ENCODE data around the gene TXNRD3.

DNA sequence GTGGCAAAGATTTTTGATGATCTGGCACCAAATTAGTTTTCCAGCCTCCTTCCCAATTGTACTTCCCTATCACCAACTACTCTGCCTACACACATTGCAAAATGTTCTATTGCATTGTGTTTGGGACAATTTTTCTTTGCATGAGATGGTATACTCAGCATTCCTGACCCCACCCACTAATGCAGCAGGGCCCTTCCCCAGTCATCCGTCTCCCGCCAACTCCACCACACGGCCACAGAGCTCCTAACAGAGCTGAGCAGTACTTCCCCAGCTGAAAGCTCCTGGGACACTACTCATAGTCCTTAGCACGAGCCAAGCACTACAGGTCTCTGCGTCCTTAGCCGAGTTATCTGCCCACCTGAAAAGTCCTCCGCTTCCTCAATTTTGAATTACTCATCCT is 34.2 kb downstream of the TXNRD3 start:
- TF ChIP-seq TAF1 (conservative IDR thresholded peaks at IDR 0.05) (no peak), SP1 (IDR thresholded peaks at IDR 0.05) (no peak), JUND (IDR thresholded peaks at IDR 0.05) (no peak), EGR1 (IDR thresholded peaks at IDR 0.05; ENCODE audit: low read depth in 2 of 2) (no peak), GABPA (IDR thresholded peaks at IDR 0.05 in 1 of 2, conservative IDR thresholded peaks at IDR 0.05 in 1 of 2) (no peak), HNF4A (conservative IDR thresholded peaks at IDR 0.05) (no peak), YY1 (IDR thresholded peaks at IDR 0.05) (no peak)
- TF ChIP-seq, protein P1, sequence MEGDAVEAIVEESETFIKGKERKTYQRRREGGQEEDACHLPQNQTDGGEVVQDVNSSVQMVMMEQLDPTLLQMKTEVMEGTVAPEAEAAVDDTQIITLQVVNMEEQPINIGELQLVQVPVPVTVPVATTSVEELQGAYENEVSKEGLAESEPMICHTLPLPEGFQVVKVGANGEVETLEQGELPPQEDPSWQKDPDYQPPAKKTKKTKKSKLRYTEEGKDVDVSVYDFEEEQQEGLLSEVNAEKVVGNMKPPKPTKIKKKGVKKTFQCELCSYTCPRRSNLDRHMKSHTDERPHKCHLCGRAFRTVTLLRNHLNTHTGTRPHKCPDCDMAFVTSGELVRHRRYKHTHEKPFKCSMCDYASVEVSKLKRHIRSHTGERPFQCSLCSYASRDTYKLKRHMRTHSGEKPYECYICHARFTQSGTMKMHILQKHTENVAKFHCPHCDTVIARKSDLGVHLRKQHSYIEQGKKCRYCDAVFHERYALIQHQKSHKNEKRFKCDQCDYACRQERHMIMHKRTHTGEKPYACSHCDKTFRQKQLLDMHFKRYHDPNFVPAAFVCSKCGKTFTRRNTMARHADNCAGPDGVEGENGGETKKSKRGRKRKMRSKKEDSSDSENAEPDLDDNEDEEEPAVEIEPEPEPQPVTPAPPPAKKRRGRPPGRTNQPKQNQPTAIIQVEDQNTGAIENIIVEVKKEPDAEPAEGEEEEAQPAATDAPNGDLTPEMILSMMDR (IDR thresholded peaks at IDR 0.05; ENCODE audit: low read depth, low read length, missing input control), result no peak
- TF ChIP-seq, protein P2, sequence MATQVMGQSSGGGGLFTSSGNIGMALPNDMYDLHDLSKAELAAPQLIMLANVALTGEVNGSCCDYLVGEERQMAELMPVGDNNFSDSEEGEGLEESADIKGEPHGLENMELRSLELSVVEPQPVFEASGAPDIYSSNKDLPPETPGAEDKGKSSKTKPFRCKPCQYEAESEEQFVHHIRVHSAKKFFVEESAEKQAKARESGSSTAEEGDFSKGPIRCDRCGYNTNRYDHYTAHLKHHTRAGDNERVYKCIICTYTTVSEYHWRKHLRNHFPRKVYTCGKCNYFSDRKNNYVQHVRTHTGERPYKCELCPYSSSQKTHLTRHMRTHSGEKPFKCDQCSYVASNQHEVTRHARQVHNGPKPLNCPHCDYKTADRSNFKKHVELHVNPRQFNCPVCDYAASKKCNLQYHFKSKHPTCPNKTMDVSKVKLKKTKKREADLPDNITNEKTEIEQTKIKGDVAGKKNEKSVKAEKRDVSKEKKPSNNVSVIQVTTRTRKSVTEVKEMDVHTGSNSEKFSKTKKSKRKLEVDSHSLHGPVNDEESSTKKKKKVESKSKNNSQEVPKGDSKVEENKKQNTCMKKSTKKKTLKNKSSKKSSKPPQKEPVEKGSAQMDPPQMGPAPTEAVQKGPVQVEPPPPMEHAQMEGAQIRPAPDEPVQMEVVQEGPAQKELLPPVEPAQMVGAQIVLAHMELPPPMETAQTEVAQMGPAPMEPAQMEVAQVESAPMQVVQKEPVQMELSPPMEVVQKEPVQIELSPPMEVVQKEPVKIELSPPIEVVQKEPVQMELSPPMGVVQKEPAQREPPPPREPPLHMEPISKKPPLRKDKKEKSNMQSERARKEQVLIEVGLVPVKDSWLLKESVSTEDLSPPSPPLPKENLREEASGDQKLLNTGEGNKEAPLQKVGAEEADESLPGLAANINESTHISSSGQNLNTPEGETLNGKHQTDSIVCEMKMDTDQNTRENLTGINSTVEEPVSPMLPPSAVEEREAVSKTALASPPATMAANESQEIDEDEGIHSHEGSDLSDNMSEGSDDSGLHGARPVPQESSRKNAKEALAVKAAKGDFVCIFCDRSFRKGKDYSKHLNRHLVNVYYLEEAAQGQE (IDR thresholded peaks at IDR 0.05), result no peak

Measured in liver (tissue), 3 donors.